HG03558 (cell line): ENCODE measurements around the gene NTSR1.

Experiments
- ATAC-seq: cut with Tn5 transposase; IDR thresholded peaks from one replicate; pipeline ENCODE4 v1.9.1; 2021; ENCODE audit warnings: moderate number of reproducible peaks; ENCODE audit not compliant: unreplicated experiment; ENCODE audit errors: extremely low read depth

NTSR1 gene

DNA sequence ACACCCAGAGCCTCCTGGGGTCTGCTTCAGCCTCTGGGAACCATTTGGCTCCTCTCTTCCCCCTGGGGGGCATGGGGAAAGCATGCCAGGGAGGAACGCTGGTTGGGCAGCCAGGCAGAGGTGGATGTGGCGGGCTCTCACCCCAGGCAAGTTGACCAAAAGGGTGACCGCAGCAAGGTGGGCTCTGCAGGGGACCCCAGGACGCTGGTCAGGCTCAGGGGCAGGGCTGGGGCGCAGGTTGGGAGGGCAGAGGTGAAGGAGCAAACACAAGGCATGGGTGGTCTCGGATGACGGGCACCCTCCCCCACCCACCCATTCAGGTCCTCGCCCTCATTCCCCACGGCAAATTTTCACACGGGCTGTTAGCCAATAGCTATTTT is 57.4 kb downstream of the NTSR1 start:
- no peak for ATAC-seq

DNA sequence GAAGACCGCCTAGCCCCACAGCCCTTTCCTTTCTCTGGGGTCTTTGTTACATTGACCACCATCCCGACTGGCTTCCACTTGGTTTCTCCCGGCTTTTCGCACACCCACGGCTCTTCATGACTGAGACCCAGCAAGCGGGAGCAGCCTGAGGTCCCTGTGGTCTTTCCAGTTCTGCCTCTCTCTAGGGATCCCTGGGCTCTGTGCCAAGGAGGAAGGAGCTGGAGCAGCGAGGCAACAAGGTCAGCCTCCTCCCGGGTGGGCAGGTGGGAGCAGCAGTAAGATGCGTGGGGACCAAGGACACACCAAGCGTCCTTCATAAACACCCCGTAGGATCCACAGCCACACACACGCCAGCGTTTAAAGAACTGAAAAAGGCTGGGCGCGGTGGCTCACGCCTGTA is 58.1 kb downstream of the NTSR1 start:
- ATAC-seq: no peak

DNA sequence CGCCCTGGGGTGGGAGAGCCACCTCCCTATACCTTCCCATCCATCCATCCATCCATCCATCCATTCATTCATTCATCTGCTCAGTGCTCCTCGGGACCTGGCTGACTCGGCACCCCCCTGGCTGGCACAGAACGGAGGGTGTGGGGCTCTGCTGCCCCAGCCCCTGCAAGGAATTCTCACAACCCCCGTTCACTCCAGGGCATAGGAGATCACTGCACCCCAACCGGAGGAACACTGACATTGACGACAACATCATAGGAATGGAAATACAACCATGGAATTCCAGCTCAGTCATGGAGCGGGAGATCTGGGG is 59.6 kb downstream of the NTSR1 start:
- no peak for ATAC-seq

DNA sequence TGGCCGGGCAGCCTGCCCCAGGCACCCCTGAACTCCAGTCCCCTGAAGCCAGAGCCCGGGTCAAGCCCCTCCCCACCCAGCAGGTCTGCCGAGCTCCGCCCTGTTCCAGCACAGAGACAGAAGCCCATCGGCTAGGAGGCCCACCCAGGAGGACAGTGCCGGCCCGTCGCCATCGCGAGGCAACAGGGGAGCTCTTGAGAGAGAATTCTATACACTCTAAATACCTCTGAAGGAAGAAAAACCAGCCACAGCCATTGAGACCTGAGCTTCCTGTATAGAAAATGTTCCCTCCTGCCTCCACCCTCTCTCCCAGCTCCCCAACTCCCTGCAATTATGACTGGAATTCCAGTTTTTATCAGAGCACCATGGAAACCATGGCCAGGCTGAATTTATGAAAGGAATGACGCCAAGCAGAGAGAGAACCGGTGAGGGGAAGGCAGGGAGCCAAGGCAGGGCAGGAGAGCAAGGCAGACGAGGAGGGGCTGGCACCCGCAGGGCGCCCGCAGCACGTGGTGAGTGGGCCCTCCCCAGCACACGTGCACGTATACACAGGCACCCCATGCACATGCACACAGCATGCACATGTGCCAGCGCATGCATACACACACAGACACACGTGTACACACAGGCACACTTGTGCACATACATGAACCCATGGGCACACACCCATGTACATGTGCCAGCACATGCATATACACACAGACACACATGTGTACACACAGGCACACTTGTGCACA is 60.1 kb downstream of the NTSR1 start:
- ATAC-seq: no peak

DNA sequence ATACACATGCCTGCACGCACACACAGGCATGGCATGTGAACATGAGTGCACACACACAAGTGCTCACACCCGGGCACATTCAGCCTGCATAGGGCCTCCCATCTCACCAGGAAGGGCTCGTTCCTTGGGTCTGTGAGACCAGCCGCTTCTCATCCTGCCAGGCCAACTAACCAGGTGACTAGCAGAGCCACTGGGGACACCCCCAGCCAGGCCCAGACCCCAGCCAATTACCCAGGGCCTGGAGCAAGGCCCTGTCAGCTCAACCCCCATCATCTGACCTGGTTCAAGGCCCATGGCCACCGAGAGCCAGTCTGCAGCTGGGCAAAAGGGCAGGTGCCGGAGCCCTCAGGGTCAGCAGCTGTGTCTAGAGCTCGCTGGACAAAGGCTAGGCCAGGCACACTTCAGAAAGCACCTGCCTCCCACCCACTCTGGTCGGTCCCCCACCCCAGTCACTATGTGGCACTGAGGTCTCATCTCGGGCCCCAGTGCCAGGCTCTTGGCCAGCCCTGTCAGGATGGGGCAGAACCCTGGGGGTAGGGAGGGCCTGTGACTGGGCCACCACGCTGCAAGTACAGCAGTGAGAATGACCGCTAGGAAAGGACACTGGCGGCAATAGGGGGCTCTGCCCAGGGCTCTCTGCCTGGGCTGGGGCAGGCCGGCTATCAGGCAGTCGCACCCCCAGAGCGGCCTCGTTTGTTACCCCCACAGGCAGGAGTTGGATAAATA is 60.9 kb downstream of the NTSR1 start:
- no peak for ATAC-seq

DNA sequence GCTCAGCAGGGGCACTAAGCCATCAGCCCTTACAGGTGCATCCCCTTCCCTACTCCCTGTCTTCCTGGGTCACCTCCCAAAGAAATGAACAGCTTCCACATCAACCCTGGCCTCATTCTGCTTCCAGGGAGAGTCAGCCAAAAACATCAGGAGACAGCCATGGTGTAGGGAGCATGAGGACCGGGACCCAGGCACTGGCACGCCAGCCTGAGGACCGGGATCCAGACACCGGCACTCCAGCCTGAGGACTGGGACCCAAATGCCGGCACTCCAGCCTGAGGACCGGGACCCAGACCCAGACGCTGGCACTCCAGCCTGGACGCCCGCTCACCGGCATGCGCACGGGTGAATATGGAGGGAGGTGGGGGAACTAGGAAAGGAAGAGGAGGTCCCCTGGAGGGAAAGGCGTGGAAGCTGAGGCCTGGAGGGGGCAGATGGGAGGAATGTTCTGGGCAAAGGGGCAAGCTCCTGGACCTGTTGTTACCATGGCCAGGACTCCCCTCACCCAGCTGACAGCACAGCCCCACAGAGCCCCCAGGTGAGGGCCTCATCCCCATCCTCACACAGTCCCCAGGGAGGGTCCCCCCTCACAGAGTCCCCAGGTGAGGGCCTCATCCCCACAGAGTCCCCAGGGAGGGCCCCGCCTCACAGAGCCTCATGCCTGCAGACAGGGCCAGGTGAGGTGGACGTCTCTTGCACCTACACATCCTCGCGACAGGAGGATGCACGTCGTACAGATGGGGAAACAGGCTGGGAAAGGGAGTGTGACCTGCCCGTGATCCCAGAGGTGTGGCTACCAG is 61.7 kb downstream of the NTSR1 start:
- ATAC-seq: no peak

DNA sequence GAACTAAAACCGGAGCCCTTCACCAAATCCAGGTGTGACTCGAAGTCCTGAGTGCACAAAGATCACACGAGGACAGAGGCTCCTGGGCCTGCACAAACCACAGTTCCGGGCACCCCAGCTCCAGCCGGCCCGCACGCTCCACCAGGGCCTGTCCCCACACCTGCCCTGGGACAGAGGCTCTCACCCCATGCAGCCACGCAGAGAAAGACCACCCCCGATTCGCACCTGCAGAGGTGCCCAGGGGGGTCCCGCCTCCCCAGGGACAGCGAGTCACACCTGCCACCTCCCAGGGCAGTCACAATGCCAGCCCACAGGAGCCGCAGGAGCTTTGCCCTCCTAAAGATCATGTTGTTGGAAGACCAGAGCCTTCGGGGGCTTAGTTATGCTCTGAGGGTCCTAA is 62.3 kb downstream of the NTSR1 start:
- no peak for ATAC-seq

DNA sequence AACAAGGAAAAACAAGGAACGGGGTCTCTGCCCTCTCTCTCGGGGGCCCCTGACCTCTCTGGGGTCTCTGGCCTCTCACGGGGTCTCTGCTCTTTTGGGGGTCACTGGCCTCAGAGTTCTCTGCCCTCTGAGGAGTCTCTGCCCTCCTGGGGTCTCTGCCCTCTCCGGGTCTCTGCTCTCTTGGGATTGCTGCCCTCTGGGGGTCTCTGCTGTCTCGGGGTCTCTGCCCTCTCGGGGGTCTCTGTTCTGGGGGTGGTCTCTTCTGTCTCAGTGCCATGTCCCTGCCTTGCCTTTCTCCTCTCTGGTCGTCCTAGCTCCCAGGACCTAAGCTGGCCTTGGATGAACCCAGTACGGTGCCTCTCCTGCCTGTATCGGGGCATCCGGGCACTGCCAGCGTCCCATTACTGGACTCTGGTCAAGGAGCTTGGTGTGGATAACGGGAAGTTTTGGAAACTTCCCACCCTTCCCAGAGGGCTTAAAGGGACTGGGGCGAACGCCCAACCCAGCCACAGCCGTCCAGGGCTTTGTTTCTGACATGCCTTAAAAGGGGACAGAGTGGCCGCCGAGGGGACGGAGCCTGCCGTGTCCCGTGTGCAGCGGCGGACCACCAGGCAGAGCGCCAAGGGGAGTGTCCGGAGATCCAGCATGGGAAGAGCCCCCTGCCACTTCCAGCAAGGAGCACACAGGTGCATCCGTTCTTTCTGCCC is 62.9 kb downstream of the NTSR1 start:
- ATAC-seq: no peak

DNA sequence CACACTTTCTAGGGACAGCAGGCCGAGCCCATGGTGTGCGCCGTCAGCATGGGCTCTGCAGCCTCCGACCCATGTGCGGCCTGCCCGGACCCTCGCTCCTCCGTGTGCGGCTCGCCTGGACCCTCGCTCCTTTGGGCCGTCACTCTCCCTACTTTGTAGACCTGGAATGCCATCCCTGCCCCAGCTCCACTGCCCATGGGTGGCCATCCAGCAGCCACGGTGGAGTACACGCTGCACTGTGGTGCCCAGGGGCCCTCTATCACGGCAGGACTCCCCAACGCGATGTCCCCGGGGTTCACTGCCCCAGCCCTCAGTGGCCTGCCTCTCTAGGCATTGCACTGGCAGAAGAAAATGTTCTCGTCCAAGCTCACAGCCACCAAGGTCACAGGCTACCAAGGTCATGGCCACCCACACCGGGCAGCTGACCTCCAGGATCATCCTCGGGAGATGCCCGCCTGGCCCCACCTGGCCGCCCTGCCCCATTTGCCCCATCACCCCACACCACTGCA is 63.5 kb downstream of the NTSR1 start:
- no peak for ATAC-seq

DNA sequence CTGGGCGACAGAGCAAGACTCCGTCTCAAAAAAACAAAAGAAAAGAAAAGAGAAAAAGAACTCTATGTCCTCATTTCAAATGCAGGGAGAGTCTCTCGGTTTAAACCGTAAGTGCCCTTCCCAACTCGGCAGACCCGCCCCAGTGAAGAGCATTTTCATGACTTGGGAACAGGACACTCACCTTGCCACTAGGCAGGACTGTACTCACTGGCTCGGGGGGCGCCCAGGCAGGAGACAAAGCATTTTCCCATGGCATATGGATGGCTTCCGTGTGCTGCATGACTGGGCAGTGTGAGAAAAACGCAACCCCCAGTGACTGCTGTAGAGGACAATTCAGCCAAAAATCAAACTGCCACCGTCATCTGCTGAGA is 64.0 kb downstream of the NTSR1 start:
- no peak for ATAC-seq

DNA sequence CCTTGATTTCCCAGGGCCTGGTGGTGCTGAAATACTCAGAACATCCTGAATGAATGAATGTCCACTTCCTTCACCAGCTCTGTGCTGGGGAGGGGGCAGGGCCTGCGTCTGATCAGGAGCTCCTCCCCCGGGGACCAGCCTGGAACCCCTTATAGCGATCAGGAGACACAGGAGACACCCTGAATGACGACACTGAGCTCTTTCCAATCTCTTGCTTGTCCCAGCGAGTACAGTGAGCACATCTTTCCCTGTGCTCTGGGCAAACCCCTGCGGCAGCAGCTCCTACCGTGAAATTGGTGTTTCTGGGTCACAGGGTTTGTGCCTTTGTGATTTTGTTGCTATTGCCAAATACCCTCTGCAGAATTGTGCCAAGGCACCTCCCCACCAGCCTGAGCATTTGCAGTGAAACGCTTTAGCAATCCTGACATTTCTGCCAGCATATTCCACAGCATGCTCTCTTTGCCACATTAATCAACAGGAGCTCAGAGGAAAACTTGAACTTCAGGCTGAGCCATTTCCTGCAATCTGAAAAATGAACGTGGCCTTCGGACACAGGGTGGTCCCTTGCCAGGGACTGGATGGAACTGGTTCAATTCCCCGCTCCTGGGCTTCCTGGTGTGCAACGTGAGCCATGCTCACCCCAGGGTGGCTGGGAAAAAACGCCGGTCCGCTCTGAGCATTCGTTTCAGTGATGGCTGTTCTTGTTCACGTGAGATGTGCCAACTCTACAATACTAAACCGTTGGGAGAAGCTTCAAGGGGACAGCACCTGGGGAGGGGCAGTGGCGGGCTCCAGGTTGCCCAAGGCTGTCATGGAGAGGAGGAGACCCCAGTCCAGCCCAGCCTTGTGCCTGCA is 64.6 kb downstream of the NTSR1 start:
- no peak for ATAC-seq

DNA sequence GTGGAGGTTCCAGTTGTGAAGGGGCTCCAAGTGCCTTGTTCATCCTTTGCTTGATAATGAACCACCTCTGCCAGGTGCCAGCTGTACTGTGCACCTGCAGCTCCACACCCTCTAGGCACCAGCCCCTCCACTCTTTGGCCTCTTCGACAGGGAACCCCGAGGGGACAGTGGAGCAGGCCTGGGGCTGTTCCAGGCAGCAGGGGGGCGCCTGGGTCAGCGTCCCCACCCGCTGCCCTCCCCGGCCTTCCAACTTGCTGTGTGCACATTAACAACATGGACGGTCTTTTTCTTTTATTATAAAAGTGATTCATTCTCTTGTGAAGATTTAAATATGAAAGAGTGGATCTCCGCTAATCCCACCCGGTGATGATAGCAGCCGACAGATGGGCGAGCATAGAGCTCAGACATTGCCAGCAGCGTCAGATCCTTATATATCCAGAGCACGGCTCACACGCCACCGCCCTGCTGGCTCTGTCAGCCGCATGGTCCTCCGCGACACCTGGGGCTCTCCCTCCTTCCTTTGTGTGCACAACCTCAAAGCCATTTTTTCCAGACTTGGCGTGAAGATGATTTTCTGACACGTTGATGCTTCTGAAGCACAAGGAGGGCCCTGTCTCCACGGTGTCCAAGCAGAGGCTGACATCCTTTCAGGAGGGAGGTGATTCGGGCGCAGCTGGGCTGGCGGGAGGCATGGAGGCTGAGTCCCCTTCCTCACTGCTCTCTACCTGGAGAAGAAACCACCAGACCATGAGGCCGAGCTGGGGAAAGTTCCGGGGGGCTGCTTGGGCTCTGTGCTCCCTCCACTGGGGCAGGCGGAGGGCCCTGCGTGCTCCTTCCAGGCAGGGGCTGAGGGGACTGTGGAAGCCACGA is 65.4 kb downstream of the NTSR1 start:
- ATAC-seq: no peak

DNA sequence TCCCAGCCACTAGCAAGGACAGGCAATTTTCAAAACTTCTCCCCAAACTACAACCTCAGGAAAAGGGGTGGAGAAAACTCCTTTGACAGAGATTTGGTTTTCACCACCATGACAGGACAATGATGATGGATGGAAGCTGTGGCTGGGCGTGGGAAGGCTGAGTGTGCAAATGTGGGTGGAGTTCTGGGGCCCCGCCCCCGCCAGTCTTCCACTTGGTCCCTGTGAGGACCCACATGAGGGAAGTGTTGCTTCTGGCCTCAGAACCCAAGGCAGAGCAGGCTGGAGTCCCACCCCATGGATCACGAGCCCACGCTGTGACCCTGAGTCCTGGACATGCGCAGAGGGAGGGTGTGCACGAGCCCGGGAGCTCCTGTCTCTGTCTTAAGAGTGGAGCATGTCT is 66.1 kb downstream of the NTSR1 start:
- no peak for ATAC-seq

DNA sequence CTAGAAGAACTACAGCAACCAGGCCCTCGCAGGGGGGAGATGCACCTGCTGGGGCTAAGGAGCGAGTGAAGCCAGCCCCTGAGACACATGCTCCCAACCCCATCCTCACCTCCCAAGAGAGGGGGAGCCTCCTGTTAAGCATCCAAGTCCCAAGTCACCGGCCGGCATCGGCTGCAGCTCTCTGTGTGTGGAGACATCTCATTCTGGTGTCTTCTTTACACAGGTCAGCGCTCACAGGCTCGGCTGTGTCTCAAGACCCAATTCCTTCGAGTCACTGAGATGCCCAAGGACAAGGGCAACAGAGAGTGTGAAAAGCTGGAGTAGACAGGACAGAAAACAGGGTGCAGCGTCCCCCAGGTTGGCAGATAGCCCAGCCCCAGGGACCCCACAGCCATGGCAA is 66.6 kb downstream of the NTSR1 start:
- no peak for ATAC-seq

DNA sequence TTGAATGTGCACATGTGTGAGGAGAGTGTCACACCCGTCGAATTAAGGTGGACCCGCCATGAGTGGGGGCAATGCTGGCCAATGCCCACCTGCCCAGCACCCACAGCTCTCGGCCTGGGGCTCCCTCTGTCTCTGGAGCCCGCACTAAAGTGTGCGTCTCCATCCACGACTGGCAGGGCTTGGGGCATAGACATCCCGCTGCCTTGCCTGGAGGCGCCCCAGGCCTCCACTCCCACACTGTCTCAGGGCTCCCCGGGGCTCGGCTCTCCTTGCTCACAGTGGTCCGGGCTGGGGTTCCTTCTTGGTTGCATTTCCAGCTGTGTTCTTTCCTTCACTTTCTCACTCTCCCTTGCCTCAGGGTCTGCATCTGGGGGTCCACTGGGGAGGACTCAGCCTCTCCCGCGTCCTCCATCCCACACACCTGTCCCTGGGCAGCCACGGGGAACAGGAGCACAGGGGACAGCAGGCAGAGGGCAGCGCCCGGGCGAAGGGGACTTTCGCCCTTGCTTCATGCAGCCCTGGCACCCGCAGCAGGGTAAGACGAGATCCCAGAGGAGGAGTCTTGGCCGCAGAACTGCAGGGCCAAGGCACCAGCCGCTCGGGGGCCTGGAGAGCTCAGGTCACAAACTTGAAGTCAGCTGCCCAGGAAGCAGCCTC is 67.5 kb downstream of the NTSR1 start:
- no peak for ATAC-seq

DNA sequence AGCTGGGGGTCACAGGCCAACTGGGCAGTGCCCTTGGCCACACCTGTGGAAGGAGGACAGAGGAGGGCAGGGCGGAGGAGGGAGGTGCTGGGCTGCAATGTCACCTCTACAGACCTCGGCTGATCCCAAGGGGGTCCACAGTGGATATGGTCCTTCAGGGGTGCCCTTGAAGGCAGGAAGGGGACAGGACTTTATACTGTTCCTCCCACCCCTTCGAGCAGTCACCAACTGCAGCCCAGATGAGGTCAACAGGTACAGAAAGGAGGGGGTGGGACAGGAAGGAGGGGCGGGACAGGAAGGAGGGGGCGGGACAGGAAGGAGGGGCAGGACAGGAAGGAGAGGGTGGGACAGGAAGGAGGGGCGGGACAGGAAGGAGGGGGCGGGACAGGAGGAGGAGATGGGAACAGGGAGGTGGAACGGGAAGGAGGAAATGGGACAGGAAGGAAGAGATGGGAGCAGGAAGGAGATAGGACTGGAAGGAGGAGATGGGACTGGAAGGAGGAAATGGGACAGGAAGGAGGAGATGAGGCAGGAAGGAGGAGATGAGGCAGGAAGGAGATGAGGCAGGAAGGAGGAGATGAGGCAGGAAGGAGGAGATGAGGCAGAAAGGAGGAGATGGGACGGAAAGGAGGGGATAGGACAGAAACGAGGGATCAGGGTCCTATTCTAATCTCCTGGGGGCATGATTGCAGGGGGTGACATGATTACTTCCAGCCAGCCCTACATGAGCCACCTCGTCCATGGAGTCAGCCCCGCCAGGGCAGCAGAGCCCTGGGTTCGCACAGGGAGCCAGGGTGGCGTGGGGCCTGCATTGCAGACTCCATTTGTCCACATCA is 68.3 kb downstream of the NTSR1 start:
- no peak for ATAC-seq

DNA sequence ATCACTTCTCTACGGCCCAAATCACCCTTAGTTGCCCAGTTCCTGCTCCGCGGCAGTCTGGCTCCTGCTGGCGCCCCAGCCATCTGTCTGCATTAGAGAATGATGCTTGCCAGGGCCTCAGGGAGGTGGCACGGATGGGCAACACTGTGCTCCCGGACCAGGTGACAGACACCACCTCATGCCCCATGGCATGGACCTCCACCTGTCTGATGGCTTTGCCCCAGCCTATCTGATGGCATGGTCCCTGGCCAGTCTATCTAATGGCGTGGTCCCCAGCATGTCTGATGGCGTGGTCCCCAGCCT is 68.8 kb downstream of the NTSR1 start:
- ATAC-seq: no peak

DNA sequence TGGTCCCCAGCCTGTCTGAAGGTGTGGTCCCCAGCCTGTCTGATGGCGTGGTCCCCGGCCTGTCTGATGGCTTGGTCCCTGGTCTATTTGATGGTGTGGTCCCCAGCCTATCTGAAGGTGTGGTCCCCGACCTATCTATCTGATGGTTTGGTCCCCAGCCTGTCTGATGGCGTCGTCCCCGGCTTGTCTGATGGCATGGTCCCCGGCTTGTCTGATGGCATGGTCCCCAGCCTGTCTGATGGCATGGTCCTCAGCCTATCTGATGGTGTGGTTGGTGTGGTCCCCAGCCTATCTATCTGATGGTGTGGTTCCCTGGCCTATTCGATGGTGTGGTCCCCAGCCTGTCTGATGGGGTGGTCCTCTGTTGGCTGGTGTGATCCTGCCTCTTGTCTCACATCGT is 69.4 kb downstream of the NTSR1 start:
- ATAC-seq: no peak
